HG03045 (cell line): ENCODE data around the gene NSMF.

Experiments
- ATAC-seq: cut with Tn5 transposase; IDR thresholded peaks from one replicate; pipeline ENCODE4 v1.9.1; 2021; ENCODE audit warnings: mild to moderate bottlenecking, moderate library complexity; ENCODE audit not compliant: unreplicated experiment

NSMF gene

DNA sequence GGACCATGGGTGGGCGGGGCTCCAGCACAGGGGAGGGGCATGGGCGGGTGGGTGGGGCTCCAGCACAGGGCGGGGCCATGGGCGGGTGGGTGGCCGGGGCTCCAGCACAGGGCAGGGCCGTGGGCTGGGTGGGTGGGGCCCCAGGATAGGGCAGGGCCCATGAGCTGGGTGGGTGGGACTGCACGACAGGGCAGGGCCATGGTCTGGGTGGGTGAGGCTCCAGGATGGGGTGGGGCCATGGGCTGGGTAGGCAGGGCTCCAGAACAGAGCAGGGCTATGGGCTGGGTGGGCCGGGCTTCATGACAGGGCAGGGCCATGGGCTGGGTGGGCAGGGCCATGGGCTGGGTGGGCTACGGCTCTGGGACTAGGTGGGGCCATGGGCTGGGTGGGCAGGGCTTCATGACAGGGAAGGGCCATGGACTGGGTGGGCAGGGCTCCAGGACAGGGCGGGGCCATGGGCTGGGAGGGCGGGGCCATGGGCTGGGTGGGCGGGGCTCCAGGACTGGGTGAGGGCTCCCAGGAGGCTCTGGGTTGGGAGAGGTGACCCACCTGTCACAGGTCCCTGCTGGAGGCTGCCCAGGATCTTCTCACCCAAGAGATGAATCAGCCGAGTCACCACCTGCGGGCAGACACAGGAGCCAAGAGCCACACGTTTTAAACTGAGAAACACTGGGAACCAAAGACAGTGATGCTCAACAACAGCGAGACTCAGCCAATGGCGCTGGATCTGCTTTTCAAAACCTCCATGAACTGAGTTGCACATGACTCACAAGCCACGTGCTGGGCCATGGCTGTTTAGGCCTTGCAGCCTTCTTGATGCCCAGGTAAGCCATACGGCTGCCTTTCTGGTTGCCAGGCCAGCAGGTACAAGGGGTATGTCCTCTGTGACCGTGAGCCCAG lies 33.6 kb upstream of the NSMF start:
- ATAC-seq = no peak

DNA sequence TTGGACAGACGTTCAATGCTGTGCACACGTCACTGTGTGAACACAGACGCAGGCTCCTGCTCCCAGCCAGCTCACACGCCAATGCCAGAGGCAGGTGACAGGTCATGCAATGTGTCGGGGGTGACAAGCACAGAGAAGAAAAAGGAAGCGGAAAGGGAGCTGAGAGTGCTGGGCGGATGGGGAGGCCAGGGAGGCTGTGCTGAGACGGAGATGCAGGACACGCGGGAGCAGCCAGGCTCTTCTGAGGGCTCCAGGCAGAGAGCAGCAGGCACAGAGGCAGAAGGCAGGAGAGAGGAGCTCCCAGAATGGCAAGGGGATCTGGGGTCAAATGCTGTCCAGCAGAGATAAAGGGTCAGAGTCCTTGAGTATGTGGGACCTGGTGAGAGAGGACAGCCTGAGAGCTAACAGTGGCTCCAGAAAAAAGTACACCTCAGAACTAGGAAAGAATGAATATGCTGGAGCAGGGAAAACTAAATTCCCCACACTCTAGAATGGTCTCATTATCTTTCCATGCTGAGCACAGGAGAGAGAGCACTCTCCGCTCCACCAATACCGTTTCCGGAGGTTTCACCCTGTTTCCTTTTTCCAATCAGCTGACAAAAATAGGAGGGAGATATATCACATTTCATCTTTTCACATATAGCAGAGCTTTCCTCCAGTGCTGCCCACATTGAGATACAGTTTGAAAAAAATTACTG lies 32.8 kb upstream of the NSMF start:
- ATAC-seq = no peak

DNA sequence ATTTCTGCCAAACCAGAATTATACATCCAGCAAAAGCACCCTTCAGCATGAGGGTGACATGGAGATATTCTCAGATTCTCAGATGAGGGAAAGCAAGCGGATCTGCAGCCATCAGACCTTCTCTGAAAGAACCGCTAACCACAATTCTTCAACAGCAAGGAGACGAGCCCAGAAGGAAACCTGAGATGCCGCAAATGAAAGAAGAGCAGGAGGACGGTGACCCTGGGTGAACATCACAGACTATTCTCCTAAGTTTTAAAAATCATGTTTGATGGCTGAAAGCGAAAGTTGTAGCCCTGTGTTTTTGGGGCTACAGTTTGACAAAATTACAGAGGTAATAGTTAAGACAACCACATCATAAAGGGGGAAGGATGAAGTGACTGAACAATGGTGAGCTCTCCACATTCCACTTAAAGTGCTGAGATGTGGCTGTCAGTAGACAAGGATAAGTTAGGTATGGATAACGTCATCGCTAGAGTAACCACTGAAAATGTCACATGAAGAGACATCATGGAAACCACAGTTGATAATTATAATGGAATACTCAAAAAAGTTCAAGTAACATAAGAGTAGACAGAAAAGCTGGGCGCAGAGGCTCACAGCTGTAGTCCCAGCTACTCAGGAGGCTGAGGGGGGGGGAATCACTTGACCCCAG lies 31.5 kb upstream of the NSMF start:
- no peak for ATAC-seq

DNA sequence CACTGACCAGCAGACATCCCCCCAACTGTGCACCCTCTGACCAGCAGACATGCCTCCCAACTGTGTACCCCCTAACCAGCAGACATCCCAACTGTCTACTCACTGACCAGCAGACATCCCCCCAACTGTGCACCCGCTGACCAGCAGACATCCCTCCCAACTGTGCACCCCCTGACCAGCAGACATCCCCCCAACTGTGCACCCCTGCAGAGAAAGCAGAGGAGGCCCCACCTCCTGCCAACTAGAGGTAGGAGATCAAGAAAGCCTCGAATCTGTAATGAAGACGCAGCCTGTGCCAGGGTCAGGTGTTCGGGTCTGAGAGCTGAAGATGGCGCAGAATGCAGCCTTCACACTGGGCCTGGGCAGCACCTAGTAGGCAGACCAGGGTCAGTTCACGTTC lies 29.8 kb upstream of the NSMF start:
- ATAC-seq = no peak

DNA sequence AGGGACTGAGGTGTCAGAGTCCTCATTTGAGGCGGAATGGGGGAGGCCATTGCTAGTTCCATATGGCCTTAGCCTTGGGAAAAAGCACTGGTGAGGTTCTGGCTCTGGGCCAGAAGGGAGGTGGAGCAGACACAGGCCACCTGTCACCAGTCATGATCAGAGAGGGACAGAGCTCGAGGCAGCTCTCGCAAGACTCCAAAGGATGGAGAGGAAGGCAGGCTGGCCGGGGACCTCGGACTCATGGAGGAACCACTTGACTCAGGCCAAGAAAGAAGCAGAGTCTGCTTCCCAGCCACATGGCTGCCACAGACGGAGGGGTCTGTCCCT lies 29.2 kb upstream of the NSMF start:
- no peak for ATAC-seq

DNA sequence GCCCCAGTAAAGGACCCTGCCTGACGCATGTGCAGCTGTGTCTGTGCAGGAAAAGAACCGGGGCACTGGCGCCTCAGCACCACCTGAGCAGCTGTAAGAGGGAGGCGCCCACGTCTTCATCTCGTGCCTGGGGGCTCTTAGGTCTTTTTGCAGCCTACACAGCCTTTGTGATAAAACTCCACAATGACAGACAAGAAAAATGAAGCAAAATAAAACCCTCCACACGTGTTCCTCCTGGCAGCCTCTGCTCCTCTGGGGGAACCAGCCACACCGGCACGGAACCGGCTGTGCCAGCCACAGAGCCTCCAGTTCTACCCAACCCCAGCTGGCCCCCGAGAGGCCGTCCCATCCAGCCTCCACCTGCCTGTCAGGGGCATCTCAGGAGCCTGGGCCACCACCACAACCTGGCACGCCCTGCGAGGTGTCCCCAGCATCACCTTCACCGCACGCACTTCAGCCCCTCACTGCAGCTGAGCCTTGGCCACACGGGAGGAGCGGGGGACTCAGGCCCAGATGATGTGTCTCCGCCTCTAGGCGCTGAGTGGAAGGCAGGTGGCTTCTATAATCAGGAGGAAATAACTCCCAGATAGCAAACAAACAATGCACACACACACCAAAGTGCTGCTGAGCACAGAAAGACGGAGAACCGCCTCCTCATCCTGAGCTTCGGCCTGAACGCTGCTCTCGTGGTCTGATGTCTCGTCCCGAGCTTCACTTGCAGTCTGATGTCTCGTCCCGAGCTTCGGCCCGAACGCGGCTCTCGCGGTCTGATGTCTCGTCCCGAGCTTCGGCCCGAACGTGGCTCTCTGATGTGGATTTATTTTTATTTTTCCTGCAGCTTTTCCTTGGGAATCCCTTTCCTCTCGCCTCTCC lies 28.6 kb upstream of the NSMF start:
- ATAC-seq = no peak

DNA sequence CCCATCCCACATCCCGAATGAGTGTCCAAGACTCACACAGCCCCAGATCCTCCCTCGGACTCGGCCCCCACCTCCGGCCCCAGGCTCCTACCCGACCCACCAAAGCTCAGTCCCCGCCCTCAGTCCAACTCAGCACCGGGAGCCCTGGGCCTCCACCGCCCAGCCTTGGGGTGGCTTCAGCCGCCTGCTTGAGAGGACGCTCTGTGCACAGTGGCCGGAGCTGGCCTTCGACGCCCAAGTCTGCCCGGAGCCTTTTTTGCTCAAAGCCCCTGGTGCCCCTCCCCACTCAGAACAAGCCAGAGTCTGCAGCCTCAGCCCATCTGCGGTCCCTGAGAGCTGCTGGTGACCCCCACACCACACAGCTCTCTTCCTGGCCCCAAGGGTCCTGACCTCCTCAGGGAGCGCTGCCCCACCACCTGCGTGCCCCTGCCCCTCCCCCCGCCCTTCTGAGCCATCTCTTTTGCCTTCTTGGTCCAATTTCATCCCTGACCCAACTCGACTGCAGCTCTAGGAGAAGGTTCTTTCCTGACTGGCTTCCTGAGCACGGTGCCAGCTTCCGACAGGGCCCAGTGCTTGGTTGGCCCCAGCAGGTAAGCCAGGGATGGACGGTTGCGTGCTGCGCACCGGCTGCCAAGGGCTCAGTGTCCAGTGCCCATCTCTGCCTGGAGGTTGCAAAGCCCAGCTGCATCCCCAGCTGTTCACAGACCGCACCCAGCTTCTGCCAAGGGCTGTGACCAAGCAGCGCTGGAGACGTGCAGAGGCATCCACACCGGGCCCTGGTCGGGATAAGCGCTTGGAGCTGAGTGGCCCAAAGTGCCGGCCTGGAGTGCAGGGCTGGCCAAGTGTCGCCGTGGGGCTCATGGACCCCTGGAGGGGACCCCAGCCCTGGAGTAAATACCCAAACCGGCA lies 27.7 kb upstream of the NSMF start:
- no peak for ATAC-seq

DNA sequence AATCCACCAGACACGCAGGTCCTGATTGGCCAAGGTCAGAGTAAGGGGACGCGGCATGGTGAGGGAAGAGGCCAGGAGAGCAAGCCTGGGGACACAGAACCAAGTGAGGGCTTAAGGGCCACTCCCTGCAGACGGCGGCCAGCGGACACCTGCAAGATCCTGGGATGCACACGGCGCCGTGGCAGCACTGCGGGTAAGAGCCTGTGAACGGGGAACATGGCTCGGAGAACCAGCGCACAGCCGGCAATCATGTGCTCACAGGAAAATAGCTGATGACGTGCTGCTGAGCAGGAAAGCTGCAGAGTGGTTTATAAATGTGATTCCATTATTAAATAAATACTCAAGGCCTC lies 27.0 kb upstream of the NSMF start:
- ATAC-seq = no peak

DNA sequence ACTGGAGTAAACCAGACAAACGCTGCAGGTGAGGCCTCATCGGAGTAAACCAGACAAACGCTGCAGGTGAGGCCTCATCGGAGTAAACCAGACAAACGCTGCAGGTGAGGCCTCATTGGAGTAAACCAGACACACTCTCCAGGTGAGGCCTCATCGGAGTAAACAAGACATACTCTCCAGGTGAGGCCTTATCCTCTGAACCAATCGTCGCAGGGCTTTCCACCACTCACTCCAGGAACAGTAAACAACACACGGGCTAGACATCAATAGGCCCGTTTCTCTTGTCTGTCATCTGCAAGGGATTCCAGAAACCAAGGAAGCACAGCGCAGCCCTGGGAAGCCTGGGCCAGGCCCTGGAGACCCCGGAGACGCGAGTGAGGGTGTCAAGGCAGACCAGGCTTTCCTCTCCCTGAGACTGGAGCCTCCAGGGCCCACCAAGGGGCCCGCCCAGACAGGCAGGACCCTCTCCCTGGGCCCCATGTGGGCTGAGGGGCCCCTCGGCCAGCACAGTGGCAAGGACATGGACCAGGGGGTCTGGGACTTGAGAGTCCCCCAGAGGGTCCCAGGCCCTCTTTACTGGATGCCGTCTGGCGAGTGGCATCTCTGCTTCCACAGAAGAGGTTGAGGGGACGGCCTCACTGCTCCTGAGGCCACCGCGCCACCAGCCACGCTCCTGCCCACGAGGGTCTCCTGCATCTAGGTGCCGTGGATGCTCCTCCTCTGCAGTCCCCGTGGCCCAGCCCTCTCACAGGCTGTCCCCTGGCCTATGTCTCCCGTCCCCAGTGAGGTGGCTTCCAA lies 26.4 kb upstream of the NSMF start:
- no peak for ATAC-seq

DNA sequence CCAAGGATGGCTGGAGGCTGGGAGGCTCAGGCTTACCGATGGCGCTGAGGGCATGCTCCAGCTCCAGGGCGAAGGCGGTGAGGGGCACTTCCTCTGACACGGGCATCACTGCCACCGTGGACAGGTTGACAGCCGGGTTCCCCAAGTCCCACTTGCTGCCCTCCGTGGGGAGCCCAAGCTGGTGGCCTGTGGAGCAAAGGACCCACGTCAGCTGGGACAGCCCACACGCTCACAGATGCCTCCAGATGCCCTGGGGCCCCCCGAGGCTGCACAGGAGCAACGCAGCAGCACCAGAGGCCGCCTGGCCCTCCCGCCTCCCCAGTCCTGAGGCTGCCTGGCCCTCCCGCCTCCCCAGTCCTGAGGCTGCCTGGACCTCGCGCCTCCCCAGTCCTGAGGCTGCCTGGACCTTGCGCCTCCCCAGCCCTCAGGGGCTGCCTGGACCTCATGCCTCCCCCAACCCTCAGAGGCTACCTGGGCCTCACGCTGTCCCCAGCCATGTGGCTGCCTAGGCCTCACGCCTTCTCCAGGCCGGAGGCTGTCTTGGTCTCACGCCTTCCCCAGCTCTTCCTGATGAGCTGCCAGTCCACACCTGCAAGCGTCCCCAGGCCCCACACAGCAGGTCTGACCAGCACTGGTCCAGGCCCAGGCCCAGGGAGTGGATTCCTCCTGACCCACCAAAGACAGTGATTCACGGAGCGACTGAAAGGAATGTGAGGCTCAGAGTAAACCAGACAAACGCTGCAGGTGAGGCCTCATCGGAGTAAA lies 25.6 kb upstream of the NSMF start:
- no peak for ATAC-seq

DNA sequence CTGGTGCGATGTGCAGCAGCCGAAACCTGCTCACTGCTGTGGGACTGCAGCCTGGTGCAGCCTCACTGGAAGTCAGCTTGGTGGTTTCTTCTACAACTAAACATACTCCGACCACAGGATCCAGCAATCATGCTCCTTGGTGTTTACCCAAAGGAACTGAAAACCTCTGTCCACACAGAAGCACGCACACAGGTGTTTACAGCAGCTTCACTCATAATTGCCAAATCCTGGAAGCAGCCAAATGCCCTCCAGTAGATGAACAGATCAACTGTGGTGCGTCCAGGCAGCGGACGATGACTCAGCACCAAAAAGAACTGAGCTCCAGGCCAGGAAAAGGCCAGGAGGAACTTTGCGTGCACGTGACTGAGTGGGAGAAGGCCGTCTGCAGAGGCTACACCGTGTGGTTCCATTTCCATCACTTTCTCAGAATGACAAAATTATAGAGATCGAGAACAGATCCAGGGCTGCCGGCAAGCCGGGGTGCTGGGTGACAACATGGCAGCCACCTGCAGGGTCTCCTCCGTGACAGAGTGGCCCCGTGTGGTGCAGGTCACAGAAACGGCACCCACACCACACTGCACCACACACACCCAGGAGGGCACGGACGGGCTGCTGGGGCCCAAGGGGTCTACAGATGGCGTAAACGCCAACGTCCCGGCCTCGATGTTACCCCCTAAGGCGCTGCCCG lies 23.1 kb upstream of the NSMF start:
- no peak for ATAC-seq

DNA sequence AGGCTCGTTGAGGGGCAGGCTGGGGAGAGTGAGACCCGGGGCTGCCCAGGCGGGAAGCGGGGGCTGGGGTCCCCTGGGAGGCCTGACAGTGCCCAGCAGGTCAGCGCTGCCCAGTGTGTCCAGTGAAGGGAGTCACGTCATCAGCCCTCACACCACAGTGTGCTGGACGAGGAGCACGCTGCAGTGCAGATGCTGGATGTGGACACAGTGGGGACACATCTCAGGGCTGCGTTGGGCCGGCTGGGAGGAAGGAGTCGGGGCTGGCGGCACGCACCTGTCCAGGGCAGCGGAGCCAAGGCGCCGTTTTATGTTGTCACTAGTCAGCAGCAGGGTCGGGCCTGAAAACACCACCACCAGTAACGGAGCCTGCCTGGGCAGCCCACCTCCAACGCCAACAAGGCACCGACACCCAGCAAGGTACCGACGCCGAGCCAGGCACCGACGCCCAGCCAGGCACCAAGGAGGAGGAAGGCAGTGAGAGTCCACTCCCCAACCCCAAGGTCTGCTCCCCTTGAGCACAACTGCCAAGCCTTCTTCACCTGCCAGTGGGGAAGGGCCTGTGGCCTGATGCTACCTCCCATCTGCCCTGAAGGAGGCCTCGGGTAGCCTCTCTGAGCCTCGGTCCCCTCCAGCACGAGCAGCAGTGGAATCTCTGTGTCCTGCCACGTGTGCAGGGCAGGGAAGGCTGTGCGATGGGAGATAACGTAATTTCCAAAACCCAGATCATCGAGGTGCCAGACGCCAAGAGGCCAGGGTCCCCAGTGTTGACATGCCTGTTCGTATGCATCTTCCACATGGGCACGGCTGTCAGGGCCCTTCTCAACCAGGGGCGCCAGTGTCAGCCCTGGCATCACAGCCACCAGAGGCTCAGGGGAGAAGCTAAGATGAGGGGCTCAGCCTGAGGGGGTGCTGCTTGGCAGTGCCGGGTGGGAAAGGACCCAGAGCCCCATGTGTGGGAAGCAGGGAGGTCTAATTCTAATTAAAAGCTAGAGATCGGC lies 21.9 kb upstream of the NSMF start:
- ATAC-seq = no peak

DNA sequence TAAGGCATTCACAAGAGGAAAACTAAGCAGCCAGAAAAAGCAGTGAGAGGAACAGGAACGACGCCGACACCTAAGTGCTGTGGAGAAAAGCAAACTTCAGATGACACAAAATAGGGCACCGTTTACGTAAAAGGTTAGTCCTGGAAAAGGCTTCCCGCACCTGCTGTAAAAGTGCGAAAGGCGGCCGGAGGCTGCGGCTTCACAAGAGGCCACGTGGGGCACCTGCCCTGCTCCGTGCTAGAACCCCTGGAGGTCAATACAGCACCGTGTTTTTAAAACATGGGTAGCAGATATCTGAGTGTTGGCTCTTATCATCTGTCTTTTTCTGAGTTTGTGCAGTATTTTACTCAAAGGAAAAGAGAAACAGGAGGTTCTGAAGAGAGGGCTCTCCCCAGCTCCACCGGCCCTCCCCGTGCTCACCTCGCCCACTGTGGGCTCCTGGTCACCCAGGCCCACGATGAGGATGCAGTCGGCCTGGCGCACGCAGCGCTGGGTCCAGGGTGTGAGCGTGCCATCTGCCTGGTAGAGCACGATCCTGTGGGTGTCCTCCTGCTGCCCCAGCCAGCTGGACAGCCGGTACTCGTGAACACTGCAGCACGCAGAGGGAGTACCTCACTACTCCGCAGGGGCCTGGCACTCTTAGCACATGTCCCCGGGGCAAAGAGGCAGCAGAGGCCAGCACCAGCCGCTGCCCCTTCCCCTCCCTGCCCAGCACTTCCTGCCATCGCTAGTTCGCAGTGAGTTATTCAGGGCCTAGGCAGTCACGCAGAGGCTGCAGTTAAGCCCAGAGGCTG lies 21.0 kb upstream of the NSMF start:
- no peak for ATAC-seq

DNA sequence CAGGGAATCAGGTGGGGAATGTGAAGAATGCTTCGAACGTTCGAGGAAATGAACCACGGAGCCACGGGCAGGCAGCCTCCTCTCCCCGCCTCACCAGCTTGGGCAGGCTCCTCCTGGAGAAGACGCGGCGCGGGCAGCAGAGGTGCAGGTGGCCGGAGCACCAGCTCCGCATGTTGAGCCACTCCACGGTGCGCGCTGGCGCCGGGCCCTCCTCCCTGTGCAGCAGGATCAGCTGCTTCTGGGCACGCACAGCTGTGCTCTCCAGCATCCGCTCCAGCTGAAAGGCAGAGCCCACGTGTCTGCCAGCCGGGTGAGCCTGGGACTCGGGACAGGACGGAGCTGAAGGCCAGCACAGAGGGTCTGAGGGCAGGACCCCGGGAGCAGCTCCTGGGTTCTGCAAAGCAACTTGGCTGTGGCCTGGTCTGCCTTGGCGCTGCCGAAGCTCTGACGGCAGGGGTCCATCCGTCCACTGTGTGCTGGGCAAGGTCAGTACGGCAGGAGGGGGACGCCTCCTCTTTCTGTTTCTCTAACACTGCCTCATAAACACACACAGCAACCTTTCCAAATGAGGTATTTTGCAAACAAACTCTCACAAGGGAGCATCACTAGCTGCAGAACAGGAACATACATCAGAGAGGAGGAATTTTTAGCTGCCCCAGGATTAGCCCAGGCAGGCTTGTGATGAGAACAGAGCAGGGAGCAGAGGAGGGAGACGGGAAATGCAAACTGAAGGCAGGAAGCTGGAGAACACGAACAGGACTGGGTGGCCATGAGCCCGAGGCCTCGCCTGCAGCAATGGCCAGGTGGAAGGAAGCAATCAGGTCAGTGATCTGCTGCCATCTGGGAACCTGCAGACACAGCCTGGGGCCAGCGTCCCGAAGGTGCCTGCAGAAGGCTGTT lies 20.1 kb upstream of the NSMF start:
- no peak for ATAC-seq

DNA sequence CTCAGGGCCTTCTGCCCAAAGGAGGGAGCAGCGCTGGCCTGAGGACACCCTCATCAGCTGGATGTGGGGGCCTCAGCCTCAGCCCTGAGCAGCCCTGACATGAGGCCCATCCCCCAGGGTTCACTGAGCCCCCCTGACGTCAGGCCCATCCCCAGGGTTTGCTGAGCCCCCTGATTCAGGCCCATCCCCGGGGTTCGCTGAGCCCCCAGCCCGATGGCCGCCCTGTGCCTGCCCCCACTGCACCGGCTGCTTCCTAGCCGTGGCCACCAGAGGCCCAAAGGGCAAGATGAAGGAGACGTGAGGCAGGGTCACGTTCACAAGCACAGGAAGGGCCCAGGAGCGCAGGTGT lies 19.5 kb upstream of the NSMF start:
- ATAC-seq = no peak
